ENCODE measurements around the gene GJA9. TPM values are rescaled to one million over a fixed set of nuclear protein-coding genes. Genes with fewer than 3 reads are reported as not detected.

The GJA9 gene
- total RNA-seq, 2 donors from 2014 or later: not detected

- WGBS, 2 experiments (ENCODE audit: insufficient coverage in 1 of 2, insufficient read length in 1 of 2): 37 to 46% methylated on average over 3 to 6 of the region's 6 CpGs
- DNase-seq: no peak
- no peak for TF ChIP-seq CTCF (conservative IDR thresholded peaks at IDR 0.05)
- H3K9ac ChIP-seq (ENCODE audit: extremely low read depth, low read length, poor library complexity, severe bottlenecking): peak overlapping the region; percentile 60
- Mint-ChIP-seq H3K9me3 (no peaks in the 10 kb centered on the region), H3K36me3 (ENCODE audit: low read depth) (peaks cover 16% of the 10 kb centered on the region), H3K27me3 (ENCODE audit: insufficient read depth) (no peaks in the 10 kb centered on the region), H3K27ac (peak overlapping the region; percentile 82), H3K4me1 (peaks cover 19% of the 10 kb centered on the region), H3K4me3 (peak overlapping the region; percentile 74)
- peaks cover 29% of the 10 kb centered on the region for H3K36me3 ChIP-seq (ENCODE audit: control insufficient read depth, insufficient read depth, low read length)
- no peak overlapping the region for H3K27ac ChIP-seq (ENCODE audit: low read depth, low read length)
- no peaks in the 10 kb centered on the region for H3K27me3 ChIP-seq (ENCODE audit: control insufficient read depth, insufficient read depth, low read length, poor library complexity, severe bottlenecking)
- peak overlapping the region; percentile 94 for H3K4me3 ChIP-seq (ENCODE audit: low read length)
- no peaks in the 10 kb centered on the region for H3K9me3 ChIP-seq (ENCODE audit: control insufficient read depth, low read length)
- peaks cover 7% of the 10 kb centered on the region for H3K4me1 ChIP-seq (ENCODE audit: control insufficient read depth, insufficient read depth, low read length)
These were observed 21.0 kb downstream of the GJA9 start for GRCh38 chr1:38860454-38860795.

GRCh38 chr1:38859561-38860453 is 21.6 kb downstream of the GJA9 start, which contains the start of gene RRAGC:
TSS of gene RRAGC (minus strand) at chr1:38859772. CDS start at chr1:38859646, 126 bp downstream.
- H3K9me3 ChIP-seq (ENCODE audit: control insufficient read depth, low read length): no peaks in the 10 kb centered on the region
- peaks cover 16% of the 10 kb centered on the region for H3K36me3 Mint-ChIP-seq (ENCODE audit: low read depth)
- no peak for TF ChIP-seq CTCF (conservative IDR thresholded peaks at IDR 0.05)
- H3K9ac ChIP-seq (ENCODE audit: extremely low read depth, low read length, poor library complexity, severe bottlenecking): peak within 1 kb of the TSS; percentile 60
- H3K4me3 Mint-ChIP-seq: peak within 1 kb of the TSS; percentile 74
- peak; percentile 100 for DNase-seq
- no peaks in the 10 kb centered on the region for H3K27me3 Mint-ChIP-seq (ENCODE audit: insufficient read depth)
- H3K27ac ChIP-seq (ENCODE audit: low read depth, low read length): no peak within 1 kb of the TSS
- H3K4me3 ChIP-seq (ENCODE audit: low read length): peak within 1 kb of the TSS; percentile 94
- no peaks in the 10 kb centered on the region for H3K27me3 ChIP-seq (ENCODE audit: control insufficient read depth, insufficient read depth, low read length, poor library complexity, severe bottlenecking)
- H3K9me3 Mint-ChIP-seq: no peaks in the 10 kb centered on the region
- H3K4me1 Mint-ChIP-seq: peaks cover 19% of the 10 kb centered on the region
- peaks cover 34% of the 10 kb centered on the region for H3K36me3 ChIP-seq (ENCODE audit: control insufficient read depth, insufficient read depth, low read length)
- H3K4me1 ChIP-seq (ENCODE audit: control insufficient read depth, insufficient read depth, low read length): peaks cover 7% of the 10 kb centered on the region
- peak within 1 kb of the TSS; percentile 86 for H3K27ac Mint-ChIP-seq
- WGBS, 2 experiments (ENCODE audit: insufficient coverage in 1 of 2, insufficient read length in 1 of 2): 0 to 2% methylated on average over 31 to 70 of the region's 70 CpGs

DNA sequence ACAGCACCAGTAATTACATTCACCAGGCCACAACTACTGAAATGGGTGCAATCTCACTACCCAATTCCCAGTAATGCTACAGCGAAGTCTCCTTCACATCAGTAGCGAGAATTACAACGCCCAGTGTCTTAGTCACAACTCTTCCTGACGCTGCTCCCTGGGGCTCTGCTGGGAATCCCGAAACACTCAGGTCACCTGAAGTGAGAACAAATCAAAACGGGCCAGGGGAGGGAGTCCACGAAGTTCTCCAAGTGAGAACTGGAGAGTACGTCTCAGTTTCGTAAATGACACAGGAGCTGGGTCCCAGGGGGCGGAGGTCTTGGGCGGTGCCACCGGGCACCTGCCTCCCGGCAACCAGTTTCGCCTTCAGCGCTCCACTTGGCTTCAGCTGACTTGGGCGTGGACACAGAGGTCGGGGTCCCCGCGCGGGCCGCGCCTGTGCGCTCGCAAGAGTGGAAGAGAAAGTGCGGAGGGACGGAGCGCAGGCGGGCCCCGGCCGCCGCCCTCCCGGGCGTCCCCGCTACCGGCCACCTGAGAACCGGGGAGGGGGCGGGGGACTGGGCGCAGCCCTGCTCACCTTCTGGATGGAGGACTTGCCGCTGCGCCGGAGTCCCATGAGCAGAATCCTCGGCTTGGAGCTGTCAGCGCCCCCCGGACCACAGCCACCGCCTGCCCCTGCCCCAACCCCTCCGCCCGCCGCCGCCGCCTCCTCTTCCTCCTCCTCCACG is 22.4 kb downstream of the GJA9 start:
- Histone ChIP-seq H3K4me1 (ENCODE audit: control insufficient read depth, insufficient read depth, low read length) (peaks cover 7% of the 10 kb centered on the region), H3K9ac (ENCODE audit: extremely low read depth, low read length, poor library complexity, severe bottlenecking) (peak overlapping the region; percentile 31), H3K27ac (ENCODE audit: low read depth, low read length) (no peak overlapping the region), H3K4me3 (ENCODE audit: low read length) (peak overlapping the region; percentile 89), H3K36me3 (ENCODE audit: control insufficient read depth, insufficient read depth, low read length) (peaks cover 28% of the 10 kb centered on the region), H3K27me3 (ENCODE audit: control insufficient read depth, insufficient read depth, low read length, poor library complexity, severe bottlenecking) (no peaks in the 10 kb centered on the region), H3K9me3 (ENCODE audit: control insufficient read depth, low read length) (no peaks in the 10 kb centered on the region)
- H3K9me3 Mint-ChIP-seq: no peaks in the 10 kb centered on the region
- H3K36me3 Mint-ChIP-seq (ENCODE audit: low read depth): peaks cover 19% of the 10 kb centered on the region
- no peaks in the 10 kb centered on the region for H3K27me3 Mint-ChIP-seq (ENCODE audit: insufficient read depth)
- WGBS, 2 experiments (ENCODE audit: insufficient coverage in 1 of 2, insufficient read length in 1 of 2): 2 to 9% methylated on average over 18 to 51 of the region's 51 CpGs
- peak overlapping the region; percentile 74 for H3K4me3 Mint-ChIP-seq
- peaks cover 19% of the 10 kb centered on the region for H3K4me1 Mint-ChIP-seq
- peak overlapping the region; percentile 86 for H3K27ac Mint-ChIP-seq
- peak; percentile 76 for DNase-seq
- no peak for TF ChIP-seq CTCF (conservative IDR thresholded peaks at IDR 0.05)
